ENCODE measurements around the gene VENTX. TPM values are rescaled to one million over a fixed set of nuclear protein-coding genes. Genes with fewer than 3 reads are reported as not detected.

Gene VENTX
- polyA plus RNA-seq, 1 experiment, result not detected

- ChIA-PET CTCF (no interaction called here), POLR2A (no interaction called here)
- DNase-seq (ENCODE audit: low read depth), result no peak
- no peak for TF ChIP-seq CTCF (IDR thresholded peaks at IDR 0.05; ENCODE audit: insufficient read depth, low read depth, low read length)
- Histone ChIP-seq H3K36me3 (ENCODE audit: control insufficient read depth, insufficient read depth, low read length) (no peaks in the 10 kb centered on the region; the same call in 1 of the 2 replicates), H3K27me3 (ENCODE audit: control insufficient read depth, insufficient read depth, low read length) (no peaks in the 10 kb centered on the region), H3K4me3 (ENCODE audit: low read depth, low read length) (no peak overlapping the region)
Measured at GRCh38 chr10:133266056-133266795, 28.6 kb downstream of the VENTX start.

- ChIA-PET CTCF (no interaction called here), POLR2A (no interaction called here)
- Histone ChIP-seq H3K36me3 (ENCODE audit: control insufficient read depth, insufficient read depth, low read length) (no peaks in the 10 kb centered on the region; the same call in 1 of the 2 replicates), H3K27me3 (ENCODE audit: control insufficient read depth, insufficient read depth, low read length) (no peaks in the 10 kb centered on the region), H3K4me3 (ENCODE audit: low read depth, low read length) (no peak overlapping the region)
- DNase-seq (ENCODE audit: low read depth), result no peak
- TF ChIP-seq CTCF (IDR thresholded peaks at IDR 0.05; ENCODE audit: insufficient read depth, low read depth, low read length), result no peak
Measured at GRCh38 chr10:133267293-133267692, 29.6 kb downstream of the VENTX start.

- Histone ChIP-seq H3K4me3 (ENCODE audit: low read depth, low read length) (no peak overlapping the region), H3K36me3 (ENCODE audit: control insufficient read depth, insufficient read depth, low read length) (no peaks in the 10 kb centered on the region; the same call in 1 of the 2 replicates), H3K27me3 (ENCODE audit: control insufficient read depth, insufficient read depth, low read length) (no peaks in the 10 kb centered on the region)
- ChIA-PET CTCF (no interaction called here), POLR2A (no interaction called here)
- TF ChIP-seq CTCF (IDR thresholded peaks at IDR 0.05; ENCODE audit: insufficient read depth, low read depth, low read length), result no peak
- DNase-seq (ENCODE audit: low read depth), result no peak
Measured at GRCh38 chr10:133267829-133268228, 30.2 kb downstream of the VENTX start.

- no peak overlapping the region for H3K4me3 ChIP-seq (ENCODE audit: low read depth, low read length)
- no peaks in the 10 kb centered on the region; the same call in 1 of the 2 replicates for H3K36me3 ChIP-seq (ENCODE audit: control insufficient read depth, insufficient read depth, low read length)
- TF ChIP-seq CTCF (IDR thresholded peaks at IDR 0.05; ENCODE audit: insufficient read depth, low read depth, low read length), result no peak
- ChIA-PET CTCF (no interaction called here), POLR2A (no interaction called here)
- no peak for DNase-seq (ENCODE audit: low read depth)
- no peaks in the 10 kb centered on the region for H3K27me3 ChIP-seq (ENCODE audit: control insufficient read depth, insufficient read depth, low read length)
Measured at GRCh38 chr10:133268532-133268931, 30.9 kb downstream of the VENTX start.

GRCh38 chr10:133269367-133269766 lies 31.7 kb downstream of the VENTX start:
- ChIA-PET POLR2A (no interaction called here), CTCF (no interaction called here)
- DNase-seq (ENCODE audit: low read depth), result no peak
- Histone ChIP-seq H3K27me3 (ENCODE audit: control insufficient read depth, insufficient read depth, low read length) (no peaks in the 10 kb centered on the region), H3K36me3 (ENCODE audit: control insufficient read depth, insufficient read depth, low read length) (no peaks in the 10 kb centered on the region; the same call in 1 of the 2 replicates), H3K4me3 (ENCODE audit: low read depth, low read length) (no peak overlapping the region)
- TF ChIP-seq CTCF (IDR thresholded peaks at IDR 0.05; ENCODE audit: insufficient read depth, low read depth, low read length), result no peak
